ENCODE results near the gene KCND2. TPM values are rescaled to one million over a fixed set of nuclear protein-coding genes. Genes with fewer than 3 reads are reported as not detected.

Gene KCND2
- total RNA-seq, 2 experiments from 2014 or later = not detected

DNA sequence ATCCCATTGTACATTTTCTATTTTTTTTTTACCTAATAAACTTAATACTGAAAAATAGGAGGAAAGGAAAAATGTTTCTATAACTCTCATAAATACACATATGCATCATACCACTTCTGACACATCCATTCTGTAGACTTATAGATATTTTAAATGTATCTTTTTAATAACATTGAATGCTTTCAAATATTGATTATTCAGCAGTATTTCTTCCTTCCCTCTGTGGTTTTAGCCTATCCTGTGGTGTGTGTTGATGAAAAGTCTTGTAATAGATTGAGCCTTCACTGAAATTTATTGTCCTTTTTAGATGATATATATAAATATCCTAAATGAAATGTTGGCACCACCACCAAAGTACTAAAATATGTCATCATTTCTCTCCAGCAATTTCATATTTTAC lies 366.9 kb downstream of the KCND2 start:
- TF ChIP-seq EZH2phosphoT487 (IDR thresholded peaks at IDR 0.05; ENCODE audit: borderline replicate concordance, low read depth, low read length) = no peak
- no peak for TF ChIP-seq CTCF (conservative IDR thresholded peaks at IDR 0.05; ENCODE audit: low read length)
- DNase-seq (ENCODE audit: low spot score) = no peak
- Histone ChIP-seq H2AFZ (ENCODE audit: low read length) (no peak overlapping the region), H3K4me3 (ENCODE audit: low read depth, low read length, poor library complexity, severe bottlenecking) (no peak overlapping the region), H3K4me2 (ENCODE audit: low read length) (no peak overlapping the region), H4K20me1 (ENCODE audit: insufficient read depth, low read length) (no peaks in the 10 kb centered on the region), H3K9me3 (ENCODE audit: low read length) (no peaks in the 10 kb centered on the region), H3K27ac (ENCODE audit: low read depth, low read length, poor library complexity, severe bottlenecking) (no peak overlapping the region), H3K79me2 (ENCODE audit: insufficient read depth, low read depth, low read length) (no peaks in the 10 kb centered on the region), H3K36me3 (ENCODE audit: insufficient read depth, low read length) (no peaks in the 10 kb centered on the region), H3K9me2 (ENCODE audit: insufficient read depth, low read length) (no peaks in the 10 kb centered on the region), H3K4me1 (ENCODE audit: insufficient read depth, low read length, poor library complexity, severe bottlenecking) (no peaks in the 10 kb centered on the region)
- no TSS peak for BruUV-seq (replicated peaks)
- ChIA-PET CTCF (ENCODE audit: unreplicated experiment) (no interaction called here), POLR2A (no interaction called here)
- intact Hi-C loops (cut with micrococcal nuclease; ENCODE audit: unreplicated experiment) = no loop called here

DNA sequence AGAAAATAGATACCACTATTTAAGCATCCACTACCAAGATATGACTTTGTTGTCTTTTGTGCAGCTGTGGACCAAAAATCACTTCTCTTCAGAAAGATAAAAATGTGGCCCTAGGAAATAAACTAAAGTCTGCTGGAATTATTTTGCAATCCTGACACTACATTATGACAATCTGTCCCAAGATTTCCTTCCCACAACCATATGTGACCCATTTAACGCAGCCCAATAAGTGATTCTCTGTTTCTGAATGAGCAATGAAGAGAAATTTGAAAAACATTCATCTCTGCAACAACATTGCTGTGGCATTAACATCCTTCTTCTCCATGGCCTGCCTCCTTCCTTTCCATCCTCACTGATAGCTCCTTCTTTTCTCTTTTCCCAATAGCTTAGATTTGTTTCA lies 373.0 kb downstream of the KCND2 start:
- ChIA-PET CTCF (ENCODE audit: unreplicated experiment) (no interaction called here), POLR2A (interaction anchor here (0.8 kb wide), 1 partner anchor 82 kb away, joined by 3 read pairs; no protein-coding TSS in a partner anchor)
- BruUV-seq (replicated peaks) = no TSS peak
- no peaks in the 10 kb centered on the region for H3K4me1 ChIP-seq (ENCODE audit: insufficient read depth, low read length, poor library complexity, severe bottlenecking)
- H3K36me3 ChIP-seq (ENCODE audit: insufficient read depth, low read length) = no peaks in the 10 kb centered on the region
- H4K20me1 ChIP-seq (ENCODE audit: insufficient read depth, low read length) = no peaks in the 10 kb centered on the region
- H3K9me3 ChIP-seq (ENCODE audit: low read length) = no peaks in the 10 kb centered on the region
- TF ChIP-seq EZH2phosphoT487 (IDR thresholded peaks at IDR 0.05; ENCODE audit: borderline replicate concordance, low read depth, low read length) = no peak
- TF ChIP-seq CTCF (conservative IDR thresholded peaks at IDR 0.05; ENCODE audit: low read length) = no peak
- no peaks in the 10 kb centered on the region for H3K9me2 ChIP-seq (ENCODE audit: insufficient read depth, low read length)
- no peak for DNase-seq (ENCODE audit: low spot score)
- H3K4me2 ChIP-seq (ENCODE audit: low read length) = no peak overlapping the region
- no peak overlapping the region for H3K4me3 ChIP-seq (ENCODE audit: low read depth, low read length, poor library complexity, severe bottlenecking)
- intact Hi-C loops (cut with micrococcal nuclease; ENCODE audit: unreplicated experiment) = no loop called here
- no peaks in the 10 kb centered on the region for H3K79me2 ChIP-seq (ENCODE audit: insufficient read depth, low read depth, low read length)
- H3K27ac ChIP-seq (ENCODE audit: low read depth, low read length, poor library complexity, severe bottlenecking) = no peak overlapping the region
- no peak overlapping the region for H2AFZ ChIP-seq (ENCODE audit: low read length)

- TF ChIP-seq CTCF (conservative IDR thresholded peaks at IDR 0.05; ENCODE audit: low read length) (no peak), EZH2phosphoT487 (IDR thresholded peaks at IDR 0.05; ENCODE audit: borderline replicate concordance, low read depth, low read length) (no peak)
- POLR2A ChIA-PET = no interaction called here
- CTCF ChIA-PET (ENCODE audit: unreplicated experiment) = no interaction called here
- H3K79me2 ChIP-seq (ENCODE audit: insufficient read depth, low read depth, low read length) = no peaks in the 10 kb centered on the region
- no peaks in the 10 kb centered on the region for H3K4me1 ChIP-seq (ENCODE audit: insufficient read depth, low read length, poor library complexity, severe bottlenecking)
- no peaks in the 10 kb centered on the region for H3K9me2 ChIP-seq (ENCODE audit: insufficient read depth, low read length)
- no peaks in the 10 kb centered on the region for H4K20me1 ChIP-seq (ENCODE audit: insufficient read depth, low read length)
- BruUV-seq (replicated peaks) = no TSS peak
- no peak for DNase-seq (ENCODE audit: low spot score)
- no peak overlapping the region for H3K4me3 ChIP-seq (ENCODE audit: low read depth, low read length, poor library complexity, severe bottlenecking)
- H3K36me3 ChIP-seq (ENCODE audit: insufficient read depth, low read length) = no peaks in the 10 kb centered on the region
- no peak overlapping the region for H3K27ac ChIP-seq (ENCODE audit: low read depth, low read length, poor library complexity, severe bottlenecking)
- H2AFZ ChIP-seq (ENCODE audit: low read length) = no peak overlapping the region
- H3K4me2 ChIP-seq (ENCODE audit: low read length) = no peak overlapping the region
- intact Hi-C loops (cut with micrococcal nuclease; ENCODE audit: unreplicated experiment) = no loop called here
- no peaks in the 10 kb centered on the region for H3K9me3 ChIP-seq (ENCODE audit: low read length)
Measured at GRCh38 chr7:120654241-120654640, 381.3 kb downstream of the KCND2 start.
